Loucy (cell line): Measurements from ENCODE around the gene NUMBL.
"Not testable (repeated sequence)": the region's sequence is repeated elsewhere in the genome, so short reads cannot be mapped to it uniquely, and the experiment has no call there.

Source experiments
- H2AFZ ChIP-seq: fragments of 200-600 bp; sonication (generic); 2 replicates; pipeline ENCODE4 v1.6.0; 2016; ENCODE audit warnings: antibody characterized with exemption, mild to moderate bottlenecking, low read length, moderate library complexity
- H3F3A ChIP-seq: fragments of 200-600 bp; 2 replicates; pipeline ENCODE4 v1.6.0; 2016; ENCODE audit warnings: antibody characterized with exemption, low read depth, mild to moderate bottlenecking
- H3K27me3 ChIP-seq: fragments of 200-600 bp; sonication (generic); 2 replicates; pipeline ENCODE4 v1.6.1; 2014; ENCODE audit warnings: low read length, mild to moderate bottlenecking; ENCODE audit not compliant: insufficient read depth, poor library complexity, severe bottlenecking
- H3K36me3 ChIP-seq: fragments of 200-600 bp; sonication (generic); 2 replicates; pipeline ENCODE4 v1.6.1; 2016; ENCODE audit warnings: low read length; ENCODE audit not compliant: insufficient read depth
- H3K4me1 ChIP-seq: fragments of 200-600 bp; sonication (generic); 2 replicates; pipeline ENCODE4 v1.5.1; 2014; ENCODE audit warnings: low read length, mild to moderate bottlenecking; ENCODE audit not compliant: insufficient read depth, poor library complexity, severe bottlenecking
- H3K4me2 ChIP-seq: fragments of 200-600 bp; sonication (generic); 2 replicates; pipeline ENCODE4 v1.6.0; 2014; ENCODE audit warnings: antibody characterized with exemption, low read length, low read depth, mild to moderate bottlenecking; ENCODE audit not compliant: poor library complexity, severe bottlenecking
- H3K4me3 ChIP-seq: fragments of 200-600 bp; sonication (generic); 2 replicates; pipeline ENCODE4 v1.5.1; 2014; ENCODE audit warnings: low read length, mild to moderate bottlenecking, mixed read lengths; ENCODE audit not compliant: poor library complexity, severe bottlenecking
- H3K79me2 ChIP-seq: fragments of 200-600 bp; sonication (generic); 2 replicates; pipeline ENCODE4 v1.6.1; 2014; ENCODE audit warnings: low read length; ENCODE audit not compliant: insufficient read depth
- H3K9ac ChIP-seq: fragments of 200-600 bp; sonication (generic); 2 replicates; pipeline ENCODE4 v1.6.0; 2014; ENCODE audit warnings: mild to moderate bottlenecking, low read depth, low read length, moderate library complexity; ENCODE audit not compliant: poor library complexity, severe bottlenecking
- H3K9me2 ChIP-seq: fragments of 200-600 bp; sonication (generic); replicated peaks from 2 replicates; pipeline ENCODE4 v1.6.1; 2016; ENCODE audit warnings: low read depth, low read length, mixed read lengths
- H3K9me3 ChIP-seq: fragments of 200-600 bp; sonication (generic); 2 replicates; pipeline ENCODE4 v1.6.1; 2014; ENCODE audit warnings: mild to moderate bottlenecking, antibody characterized with exemption, low read length, low read depth; ENCODE audit not compliant: insufficient read depth
- H4K20me1 ChIP-seq: fragments of 200-600 bp; sonication (generic); 2 replicates; pipeline ENCODE4 v1.6.0; 2014; ENCODE audit warnings: antibody characterized with exemption, low read length, mild to moderate bottlenecking; ENCODE audit not compliant: insufficient read depth, poor library complexity, severe bottlenecking
- CTCF ChIP-seq: fragments of 200-600 bp; sonication (generic); conservative IDR thresholded peaks from 2 replicates; pipeline ENCODE4 v1.5.1; 2014; ENCODE audit warnings: mild to moderate bottlenecking, antibody characterized with exemption, low read length
- EZH2phosphoT487 ChIP-seq: fragments of 200-600 bp; IDR thresholded peaks from 2 replicates; pipeline ENCODE4 v1.6.1; 2018; ENCODE audit warnings: antibody characterized with exemption, mild to moderate bottlenecking, moderate library complexity, borderline replicate concordance

The NUMBL gene

DNA sequence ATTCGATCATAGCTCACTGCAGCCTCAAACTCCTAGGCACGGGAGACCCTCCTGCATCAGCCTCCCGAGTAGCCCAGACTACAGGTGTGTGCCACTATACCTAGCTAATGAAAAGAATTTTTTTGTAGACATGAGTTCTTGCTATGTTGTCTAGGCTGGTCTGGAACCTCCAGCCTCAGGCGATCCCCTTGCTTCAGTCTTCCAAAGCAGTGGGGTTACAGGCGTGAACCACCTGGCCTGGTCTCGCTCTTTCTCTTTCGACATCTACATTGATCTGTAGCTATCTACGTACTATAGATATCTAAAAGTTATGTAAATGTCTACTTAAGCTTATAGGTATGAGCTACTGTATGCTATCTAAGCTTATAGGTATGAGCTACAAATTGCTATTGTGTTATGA, 32.4 kb downstream of the NUMBL start:
- no peak overlapping the region for H3K4me3 ChIP-seq
- no peaks in the 10 kb centered on the region for H3K9me2 ChIP-seq
- TF ChIP-seq CTCF (no peak), EZH2phosphoT487 (no peak)
- H3K4me2 ChIP-seq: no peak overlapping the region
- no peaks in the 10 kb centered on the region for H4K20me1 ChIP-seq
- H3K4me1 ChIP-seq: peaks cover 2% of the 10 kb centered on the region
- H3K9me3 ChIP-seq: no peaks in the 10 kb centered on the region
- no peaks in the 10 kb centered on the region for H3F3A ChIP-seq
- no peak overlapping the region for H3K9ac ChIP-seq
- H3K27me3 ChIP-seq: no peaks in the 10 kb centered on the region
- no peak overlapping the region for H2AFZ ChIP-seq
- H3K79me2 ChIP-seq: no peaks in the 10 kb centered on the region
- H3K36me3 ChIP-seq: no peaks in the 10 kb centered on the region

DNA sequence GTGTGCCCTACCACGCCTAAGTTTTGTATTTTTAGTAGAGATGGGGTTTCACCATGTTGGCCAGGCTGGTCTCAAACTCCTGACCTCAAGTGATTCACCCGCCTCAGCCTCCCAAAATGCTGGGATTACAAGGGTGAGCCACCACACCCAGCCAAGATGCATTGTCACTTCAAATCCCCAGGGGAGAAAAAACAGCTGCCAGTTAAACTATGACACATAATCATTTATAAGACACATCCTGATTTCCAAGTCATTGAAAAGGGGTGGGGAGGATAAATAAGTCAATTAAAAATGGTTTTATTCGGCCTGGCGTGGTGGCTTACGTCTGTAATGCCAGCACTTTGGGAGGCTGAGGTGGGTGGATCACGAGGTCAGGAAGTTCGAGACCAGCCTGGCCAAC, 34.8 kb downstream of the NUMBL start:
- not testable (repeated sequence) for H3F3A ChIP-seq, H4K20me1 ChIP-seq, H3K36me3 ChIP-seq, H3K9ac ChIP-seq, H3K79me2 ChIP-seq, H3K4me2 ChIP-seq, H3K4me3 ChIP-seq, H3K27me3 ChIP-seq, H3K9me2 ChIP-seq, H2AFZ ChIP-seq, H3K9me3 ChIP-seq, H3K4me1 ChIP-seq

GRCh38 chr19:40652303-40652702, 38.1 kb downstream of the NUMBL start:
- not testable (repeated sequence) for H2AFZ ChIP-seq, H3K9ac ChIP-seq, H3K9me2 ChIP-seq, H3K9me3 ChIP-seq, H3K4me3 ChIP-seq, H3K36me3 ChIP-seq, H4K20me1 ChIP-seq, H3K4me2 ChIP-seq, H3K79me2 ChIP-seq, H3K4me1 ChIP-seq, H3K27me3 ChIP-seq, H3F3A ChIP-seq

DNA sequence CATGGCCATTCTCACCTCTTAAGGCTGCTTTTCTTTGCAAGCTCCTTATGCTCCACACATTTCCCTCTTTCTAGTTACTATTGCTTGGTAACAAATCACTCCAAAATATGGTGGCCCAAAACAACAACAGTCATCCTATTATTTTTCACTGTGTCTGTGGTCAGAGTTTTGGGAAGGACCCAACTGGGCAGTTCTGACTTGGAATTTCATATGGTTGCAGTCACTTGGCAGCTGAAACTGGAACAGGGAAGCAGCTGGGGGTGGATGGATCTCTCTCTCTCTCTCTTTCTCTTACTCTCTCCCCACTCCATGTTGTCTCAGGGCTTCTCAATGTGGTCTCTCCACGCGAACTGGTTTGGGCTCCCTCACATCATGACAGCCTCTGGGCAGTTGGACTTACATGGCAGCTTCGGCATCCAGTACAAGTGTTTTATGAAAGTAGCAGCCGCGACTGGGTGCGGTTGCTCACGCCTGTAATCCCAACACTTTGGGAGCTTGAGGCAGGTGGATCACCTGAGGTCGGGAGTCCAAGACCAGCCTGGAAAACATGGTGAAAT, 39.6 kb downstream of the NUMBL start:
- no peak for TF ChIP-seq EZH2phosphoT487
- Histone ChIP-seq H3K9me3 (no peaks in the 10 kb centered on the region), H3K4me2 (no peak overlapping the region), H3F3A (no peaks in the 10 kb centered on the region), H3K27me3 (no peaks in the 10 kb centered on the region), H3K9me2 (no peaks in the 10 kb centered on the region), H2AFZ (no peak overlapping the region), H3K4me3 (no peak overlapping the region), H3K36me3 (no peaks in the 10 kb centered on the region), H3K4me1 (no peaks in the 10 kb centered on the region), H4K20me1 (no peaks in the 10 kb centered on the region), H3K9ac (no peak overlapping the region), H3K79me2 (no peaks in the 10 kb centered on the region)

GRCh38 chr19:40649903-40650675, 40.4 kb downstream of the NUMBL start:
- not testable (repeated sequence) for H4K20me1 ChIP-seq, H3K4me2 ChIP-seq, H3K79me2 ChIP-seq, H3K36me3 ChIP-seq, H2AFZ ChIP-seq, H3K9ac ChIP-seq, H3F3A ChIP-seq, H3K27me3 ChIP-seq, H3K4me3 ChIP-seq, H3K9me3 ChIP-seq, H3K4me1 ChIP-seq, H3K9me2 ChIP-seq
